GM12878 (cell line): ENCODE data around the gene RECQL5. TPM values are rescaled to one million over a fixed set of nuclear protein-coding genes. Genes with fewer than 3 reads are reported as not detected.

Experiments used
- CHD4 ChIP-seq: fragments of 200-600 bp; sonication (generic); IDR thresholded peaks from 2 replicates; pipeline ENCODE4 v1.6.1; 2016; ENCODE audit warnings: mild to moderate bottlenecking
- E2F4 ChIP-seq: IDR thresholded peaks from 2 replicates; pipeline ENCODE4 v1.6.1; 2012; ENCODE audit warnings: low read depth, low read length, improper control_type of control experiment
- HCFC1 ChIP-seq: fragments of 150-350 bp; IDR thresholded peaks from 2 replicates; pipeline ENCODE4 v1.6.1; 2014; ENCODE audit warnings: low read length
- IKZF2 ChIP-seq, 2 experiments: fragments of 450-650 bp; IDR thresholded peaks; 2 replicates each; pipeline ENCODE4 v1.6.1; 2017; ENCODE audit warnings: mild to moderate bottlenecking in 2 of 2, moderate library complexity in 2 of 2
- MEF2A ChIP-seq: IDR thresholded peaks from 2 replicates; pipeline ENCODE4 v1.6.1; 2011; ENCODE audit warnings: low read depth, mild to moderate bottlenecking, low read length, moderate library complexity; ENCODE audit not compliant: insufficient read depth
- MYB ChIP-seq: fragments of 150-350 bp; IDR thresholded peaks from 2 replicates; pipeline ENCODE4 v1.6.1; 2014; ENCODE audit warnings: mild to moderate bottlenecking, low read depth, low read length, borderline replicate concordance
- PAX5 ChIP-seq: IDR thresholded peaks from 2 replicates; pipeline ENCODE4 v1.6.1; 2011; ENCODE audit warnings: low read depth, low read length, borderline replicate concordance
- RCOR1 ChIP-seq: conservative IDR thresholded peaks from 2 replicates; pipeline ENCODE4 v1.6.1; 2012; ENCODE audit warnings: low read depth, low read length, improper control_type of control experiment
- REST ChIP-seq: IDR thresholded peaks from 2 replicates; pipeline ENCODE4 v1.6.1; 2012; ENCODE audit warnings: mild to moderate bottlenecking, low read depth, low read length
- SIX5 ChIP-seq: IDR thresholded peaks from 2 replicates; pipeline ENCODE4 v1.6.1; 2011; ENCODE audit warnings: mild to moderate bottlenecking, low read depth, low read length, moderate library complexity; ENCODE audit not compliant: severe bottlenecking
- ZNF622 ChIP-seq: fragments of 450-650 bp; IDR thresholded peaks from 2 replicates; pipeline ENCODE4 v1.6.1; 2017; ENCODE audit warnings: mild to moderate bottlenecking, inconsistent platforms
- polyA plus RNA-seq, 11 experiments: library from polyadenylated mRNA; depleted of rRNA in 4 of 11; unstranded in 6 of 11; stranded (reverse) in 5 of 11; fragments of >200 nt; fragmentation: Nextera tagmentation in 4 of 11; fragmentation: Illumina TruSeq in 1 of 11; extraction: Ambion mirVana in 4 of 11; extraction: Trizol in 1 of 11; gene quantifications; 1 replicate in 1 of 11; 2 replicates in 10 of 11; pipeline versions ENCODE4 v1.2.1 to v1.2.3, GENCODE V29; 2011 to 2016; ENCODE audit warnings: inconsistent platforms in 2 of 11, missing spikeins in 2 of 11, low read depth in 1 of 11
- total RNA-seq, 4 experiments: library from RNA; depleted of rRNA in 3 of 4; stranded (reverse); fragments of >200 nt in 3 of 4; fragmentation: Illumina TruSeq in 1 of 4; extraction: Trizol in 1 of 4; gene quantifications; 2 replicates each; pipeline versions ENCODE4 v1.2.1 to v1.2.3, GENCODE V29; 2013 to 2021
- TF ChIP-seq, protein P1 (sequence below): fragments of 450-650 bp; IDR thresholded peaks from 2 replicates; pipeline ENCODE4 v1.6.1; 2017; ENCODE audit warnings: low read depth, mild to moderate bottlenecking, moderate library complexity
- TF ChIP-seq, protein P2 (sequence below): fragments of 450-650 bp; IDR thresholded peaks from 2 replicates; pipeline ENCODE4 v1.6.1; 2016; ENCODE audit warnings: mild to moderate bottlenecking, moderate library complexity, borderline replicate concordance
- TF ChIP-seq, protein P3 (sequence below): fragments of 450-650 bp; IDR thresholded peaks from 2 replicates; pipeline ENCODE4 v1.6.1; 2017; ENCODE audit warnings: mild to moderate bottlenecking, moderate library complexity

RECQL5 gene
- total and polyA plus RNA-seq, 10 of the 15 experiments (the other 5 are each of a cell fraction or from before 2014, with no cell fraction given), result 3.6 to 30.6 (median 20.1) TPM

DNA sequence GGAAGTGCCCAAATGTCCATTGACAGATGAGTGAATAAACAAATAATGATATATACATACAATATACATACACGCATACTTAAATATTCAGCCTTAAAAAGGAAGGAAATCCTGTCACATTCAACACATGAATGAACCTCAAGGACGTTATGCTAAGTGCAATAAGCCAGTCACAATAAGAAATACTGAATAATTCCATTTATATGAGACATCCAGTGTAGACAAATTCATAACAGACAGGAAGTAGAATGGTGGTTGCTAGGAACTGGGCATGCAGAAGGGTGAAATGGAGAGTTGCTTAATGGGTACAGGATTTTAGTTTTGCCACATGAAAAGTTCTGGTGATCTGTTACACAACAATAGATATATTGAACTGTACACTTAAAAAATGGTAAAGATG, 45.5 kb upstream of the RECQL5 start (continued):
- no peak for TF ChIP-seq E2F4
- TF ChIP-seq, protein P1, sequence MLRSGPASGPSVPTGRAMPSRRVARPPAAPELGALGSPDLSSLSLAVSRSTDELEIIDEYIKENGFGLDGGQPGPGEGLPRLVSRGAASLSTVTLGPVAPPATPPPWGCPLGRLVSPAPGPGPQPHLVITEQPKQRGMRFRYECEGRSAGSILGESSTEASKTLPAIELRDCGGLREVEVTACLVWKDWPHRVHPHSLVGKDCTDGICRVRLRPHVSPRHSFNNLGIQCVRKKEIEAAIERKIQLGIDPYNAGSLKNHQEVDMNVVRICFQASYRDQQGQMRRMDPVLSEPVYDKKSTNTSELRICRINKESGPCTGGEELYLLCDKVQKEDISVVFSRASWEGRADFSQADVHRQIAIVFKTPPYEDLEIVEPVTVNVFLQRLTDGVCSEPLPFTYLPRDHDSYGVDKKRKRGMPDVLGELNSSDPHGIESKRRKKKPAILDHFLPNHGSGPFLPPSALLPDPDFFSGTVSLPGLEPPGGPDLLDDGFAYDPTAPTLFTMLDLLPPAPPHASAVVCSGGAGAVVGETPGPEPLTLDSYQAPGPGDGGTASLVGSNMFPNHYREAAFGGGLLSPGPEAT, result no peak
- TF ChIP-seq IKZF2 (IDR thresholded peaks at IDR 0.05), result no peak
- no peak for TF ChIP-seq PAX5
- no peak for TF ChIP-seq HCFC1
- no peak for TF ChIP-seq CHD4
- no peak for TF ChIP-seq RCOR1
- TF ChIP-seq MEF2A, result no peak
- TF ChIP-seq ZNF622, result no peak
- TF ChIP-seq, protein P2, sequence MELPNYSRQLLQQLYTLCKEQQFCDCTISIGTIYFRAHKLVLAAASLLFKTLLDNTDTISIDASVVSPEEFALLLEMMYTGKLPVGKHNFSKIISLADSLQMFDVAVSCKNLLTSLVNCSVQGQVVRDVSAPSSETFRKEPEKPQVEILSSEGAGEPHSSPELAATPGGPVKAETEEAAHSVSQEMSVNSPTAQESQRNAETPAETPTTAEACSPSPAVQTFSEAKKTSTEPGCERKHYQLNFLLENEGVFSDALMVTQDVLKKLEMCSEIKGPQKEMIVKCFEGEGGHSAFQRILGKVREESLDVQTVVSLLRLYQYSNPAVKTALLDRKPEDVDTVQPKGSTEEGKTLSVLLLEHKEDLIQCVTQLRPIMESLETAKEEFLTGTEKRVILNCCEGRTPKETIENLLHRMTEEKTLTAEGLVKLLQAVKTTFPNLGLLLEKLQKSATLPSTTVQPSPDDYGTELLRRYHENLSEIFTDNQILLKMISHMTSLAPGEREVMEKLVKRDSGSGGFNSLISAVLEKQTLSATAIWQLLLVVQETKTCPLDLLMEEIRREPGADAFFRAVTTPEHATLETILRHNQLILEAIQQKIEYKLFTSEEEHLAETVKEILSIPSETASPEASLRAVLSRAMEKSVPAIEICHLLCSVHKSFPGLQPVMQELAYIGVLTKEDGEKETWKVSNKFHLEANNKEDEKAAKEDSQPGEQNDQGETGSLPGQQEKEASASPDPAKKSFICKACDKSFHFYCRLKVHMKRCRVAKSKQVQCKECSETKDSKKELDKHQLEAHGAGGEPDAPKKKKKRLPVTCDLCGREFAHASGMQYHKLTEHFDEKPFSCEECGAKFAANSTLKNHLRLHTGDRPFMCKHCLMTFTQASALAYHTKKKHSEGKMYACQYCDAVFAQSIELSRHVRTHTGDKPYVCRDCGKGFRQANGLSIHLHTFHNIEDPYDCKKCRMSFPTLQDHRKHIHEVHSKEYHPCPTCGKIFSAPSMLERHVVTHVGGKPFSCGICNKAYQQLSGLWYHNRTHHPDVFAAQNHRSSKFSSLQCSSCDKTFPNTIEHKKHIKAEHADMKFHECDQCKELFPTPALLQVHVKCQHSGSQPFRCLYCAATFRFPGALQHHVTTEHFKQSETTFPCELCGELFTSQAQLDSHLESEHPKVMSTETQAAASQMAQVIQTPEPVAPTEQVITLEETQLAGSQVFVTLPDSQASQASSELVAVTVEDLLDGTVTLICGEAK, result no peak
- TF ChIP-seq REST, result no peak
- TF ChIP-seq, protein P3, sequence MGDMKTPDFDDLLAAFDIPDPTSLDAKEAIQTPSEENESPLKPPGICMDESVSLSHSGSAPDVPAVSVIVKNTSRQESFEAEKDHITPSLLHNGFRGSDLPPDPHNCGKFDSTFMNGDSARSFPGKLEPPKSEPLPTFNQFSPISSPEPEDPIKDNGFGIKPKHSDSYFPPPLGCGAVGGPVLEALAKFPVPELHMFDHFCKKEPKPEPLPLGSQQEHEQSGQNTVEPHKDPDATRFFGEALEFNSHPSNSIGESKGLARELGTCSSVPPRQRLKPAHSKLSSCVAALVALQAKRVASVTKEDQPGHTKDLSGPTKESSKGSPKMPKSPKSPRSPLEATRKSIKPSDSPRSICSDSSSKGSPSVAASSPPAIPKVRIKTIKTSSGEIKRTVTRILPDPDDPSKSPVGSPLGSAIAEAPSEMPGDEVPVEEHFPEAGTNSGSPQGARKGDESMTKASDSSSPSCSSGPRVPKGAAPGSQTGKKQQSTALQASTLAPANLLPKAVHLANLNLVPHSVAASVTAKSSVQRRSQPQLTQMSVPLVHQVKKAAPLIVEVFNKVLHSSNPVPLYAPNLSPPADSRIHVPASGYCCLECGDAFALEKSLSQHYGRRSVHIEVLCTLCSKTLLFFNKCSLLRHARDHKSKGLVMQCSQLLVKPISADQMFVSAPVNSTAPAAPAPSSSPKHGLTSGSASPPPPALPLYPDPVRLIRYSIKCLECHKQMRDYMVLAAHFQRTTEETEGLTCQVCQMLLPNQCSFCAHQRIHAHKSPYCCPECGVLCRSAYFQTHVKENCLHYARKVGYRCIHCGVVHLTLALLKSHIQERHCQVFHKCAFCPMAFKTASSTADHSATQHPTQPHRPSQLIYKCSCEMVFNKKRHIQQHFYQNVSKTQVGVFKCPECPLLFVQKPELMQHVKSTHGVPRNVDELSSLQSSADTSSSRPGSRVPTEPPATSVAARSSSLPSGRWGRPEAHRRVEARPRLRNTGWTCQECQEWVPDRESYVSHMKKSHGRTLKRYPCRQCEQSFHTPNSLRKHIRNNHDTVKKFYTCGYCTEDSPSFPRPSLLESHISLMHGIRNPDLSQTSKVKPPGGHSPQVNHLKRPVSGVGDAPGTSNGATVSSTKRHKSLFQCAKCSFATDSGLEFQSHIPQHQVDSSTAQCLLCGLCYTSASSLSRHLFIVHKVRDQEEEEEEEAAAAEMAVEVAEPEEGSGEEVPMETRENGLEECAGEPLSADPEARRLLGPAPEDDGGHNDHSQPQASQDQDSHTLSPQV, result no peak
- no peak for TF ChIP-seq MYB
- no peak for TF ChIP-seq SIX5
